H1 (cell line): ENCODE measurements around the gene ATP13A3. TPM values are rescaled to one million over a fixed set of nuclear protein-coding genes. Genes with fewer than 3 reads are reported as not detected.

ENCODE experiments used
- KDM4A ChIP-seq: IDR thresholded peaks from one replicate; pipeline ENCODE4 v1.7.1; 2012; ENCODE audit warnings: low read depth, mild to moderate bottlenecking, moderate library complexity, low read length, inconsistent platforms; ENCODE audit not compliant: severe bottlenecking
- POU5F1 ChIP-seq: IDR thresholded peaks from 2 replicates; pipeline ENCODE4 v1.6.1; 2011; ENCODE audit warnings: low read depth, mild to moderate bottlenecking, low read length, moderate library complexity
- polyA plus RNA-seq, 7 experiments: library from polyadenylated mRNA; depleted of rRNA in 3 of 7; stranded (reverse) in 5 of 7; unstranded in 2 of 7; fragments of >200 nt in 5 of 7; fragments of 200-250 nt in 2 of 7; gene quantifications; 1 replicate in 5 of 7; 2 replicates in 1 of 7; 4 replicates in 1 of 7; pipeline versions ENCODE4 v1.2.1 to v1.2.3, GENCODE V29; 2011 to 2013; ENCODE audit warnings: missing spikeins in 2 of 7, mixed read lengths in 2 of 7
- total RNA-seq: library from RNA; stranded (reverse); fragmentation: NEBNext Ultra II Directional; extraction: Animal tissue kit (Norgen Biotek cat#: 25700); gene quantifications from 2 replicates; pipeline ENCODE4 v1.2.1, GENCODE V29; 2021
- TF ChIP-seq, protein P1 (sequence below): IDR thresholded peaks from 2 replicates; pipeline ENCODE4 v1.6.1; 2012; ENCODE audit warnings: inconsistent platforms

ATP13A3 gene
- total and polyA plus RNA-seq, 2 of the 8 experiments (the other 6 are each of a cell fraction or from before 2014, with no cell fraction given), result 18.6 to 92.2 TPM

DNA sequence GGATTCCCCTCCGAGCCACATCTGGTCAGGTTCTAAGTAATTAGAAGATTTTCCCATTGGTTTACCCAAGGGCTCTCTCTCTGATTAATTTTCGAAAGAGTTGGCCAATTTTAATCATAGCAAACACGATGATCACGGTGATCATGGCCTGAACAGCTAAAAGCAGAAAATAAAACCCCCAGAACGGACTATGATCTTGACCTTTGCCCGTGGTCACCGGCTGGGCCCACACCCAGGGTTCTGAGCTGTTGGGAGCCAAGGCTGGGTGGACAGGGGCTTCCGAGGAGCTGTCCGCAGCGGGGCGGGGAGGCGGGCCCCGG, 90.3 kb downstream of the ATP13A3 start (continued):
- TF ChIP-seq POU5F1 (no peak), KDM4A (no peak)
- TF ChIP-seq, protein P1, sequence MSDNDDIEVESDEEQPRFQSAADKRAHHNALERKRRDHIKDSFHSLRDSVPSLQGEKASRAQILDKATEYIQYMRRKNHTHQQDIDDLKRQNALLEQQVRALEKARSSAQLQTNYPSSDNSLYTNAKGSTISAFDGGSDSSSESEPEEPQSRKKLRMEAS, result no peak
